Neural progenitor cell (in vitro differentiated cells): ENCODE data around the gene OR2V2. TPM values are rescaled to one million over a fixed set of nuclear protein-coding genes. Genes with fewer than 3 reads are reported as not detected.

ENCODE experiments used
- DNase-seq: peaks from one replicate; pipeline ENCODE4 v3.0.0-alpha.2; 2016; ENCODE audit warnings: low spot score
- H2AFZ ChIP-seq: fragments of 200-600 bp; sonication (generic); replicated peaks from 2 replicates; pipeline ENCODE4 v1.6.1; 2016; ENCODE audit warnings: antibody characterized with exemption
- H3F3A ChIP-seq: fragments of 200-600 bp; sonication (generic); 2 replicates; pipeline ENCODE4 v1.6.1; 2016; ENCODE audit warnings: antibody characterized with exemption, low read depth
- H3K27ac ChIP-seq: fragments of 200-600 bp; sonication (generic); 2 replicates; pipeline ENCODE4 v1.5.1; 2016; ENCODE audit warnings: mild to moderate bottlenecking
- H3K27me3 ChIP-seq: fragments of 200-600 bp; sonication (generic); 2 replicates; pipeline ENCODE4 v1.6.1; 2016; ENCODE audit warnings: mild to moderate bottlenecking, moderate library complexity
- H3K36me3 ChIP-seq: fragments of 200-600 bp; sonication (generic); 2 replicates; pipeline ENCODE4 v1.5.1; 2016
- H3K4me1 ChIP-seq: fragments of 200-600 bp; sonication (generic); 2 replicates; pipeline ENCODE4 v1.6.1; 2016; ENCODE audit warnings: mixed run types
- H3K4me2 ChIP-seq: fragments of 200-600 bp; sonication (generic); 2 replicates; pipeline ENCODE4 v1.6.1; 2016
- H3K4me3 ChIP-seq: fragments of 200-600 bp; sonication (generic); 2 replicates; pipeline ENCODE4 v1.5.1; 2016
- H3K79me2 ChIP-seq: fragments of 200-600 bp; sonication (generic); 2 replicates; pipeline ENCODE4 v1.6.1; 2016; ENCODE audit warnings: low read depth
- H3K9ac ChIP-seq: fragments of 200-600 bp; sonication (generic); 2 replicates; pipeline ENCODE4 v1.6.1; 2016
- H3K9me3 ChIP-seq: fragments of 200-600 bp; sonication (generic); 2 replicates; pipeline ENCODE4 v1.5.1; 2016; ENCODE audit warnings: low read depth
- H4K20me1 ChIP-seq: fragments of 200-600 bp; sonication (generic); 2 replicates; pipeline ENCODE4 v1.6.1; 2016; ENCODE audit warnings: low read depth
- H3K27ac Mint-ChIP-seq: 3 replicates; pipeline ENCODE4 v1.8.0; 2021; ENCODE audit warnings: mixed read lengths
- H3K27me3 Mint-ChIP-seq: 2 replicates; pipeline ENCODE4 v1.8.0; 2022; ENCODE audit warnings: low read depth, mild to moderate bottlenecking, inconsistent platforms, moderate library complexity, mixed read lengths; ENCODE audit not compliant: insufficient read depth
- H3K36me3 Mint-ChIP-seq: 3 replicates; pipeline ENCODE4 v1.8.0; 2021; ENCODE audit warnings: mixed read lengths
- H3K4me1 Mint-ChIP-seq: 3 replicates; pipeline ENCODE4 v1.8.0; 2021; ENCODE audit warnings: mixed read lengths
- H3K4me3 Mint-ChIP-seq: 3 replicates; pipeline ENCODE4 v1.8.0; 2021; ENCODE audit warnings: mild to moderate bottlenecking, moderate library complexity, mixed read lengths
- H3K9me3 Mint-ChIP-seq: 3 replicates; pipeline ENCODE4 v1.8.0; 2020; ENCODE audit warnings: mixed read lengths
- CTCF ChIP-seq: fragments of 200-600 bp; sonication (generic); IDR thresholded peaks from 2 replicates; pipeline ENCODE4 v1.5.1; 2017; ENCODE audit warnings: antibody characterized with exemption, mild to moderate bottlenecking
- EZH2 ChIP-seq: fragments of 200-600 bp; sonication (generic); IDR thresholded peaks from 2 replicates; pipeline ENCODE4 v1.6.1; 2017; ENCODE audit warnings: antibody characterized with exemption, mild to moderate bottlenecking, moderate library complexity
- EZH2phosphoT487 ChIP-seq: fragments of 200-600 bp; sonication (generic); IDR thresholded peaks from 2 replicates; pipeline ENCODE4 v1.6.1; 2017; ENCODE audit warnings: antibody characterized with exemption
- total RNA-seq: library from RNA; depleted of rRNA; stranded (reverse); fragments of >200 nt; gene quantifications from 2 replicates; pipeline ENCODE4 v1.2.3, GENCODE V29; 2015; ENCODE audit warnings: low replicate concordance

The OR2V2 gene
- total RNA-seq, 1 donor from 2014 or later, result not detected

- Histone ChIP-seq H3K79me2 (no peaks in the 10 kb centered on the region), H3K27ac (no peak overlapping the region), H3K4me2 (peak overlapping the region; percentile 82), H2AFZ (peak overlapping the region; percentile 75), H4K20me1 (peaks cover 25% of the 10 kb centered on the region), H3K4me1 (peaks cover 2% of the 10 kb centered on the region), H3K9me3 (no peaks in the 10 kb centered on the region), H3K27me3 (peaks cover 48% of the 10 kb centered on the region), H3K9ac (no peak overlapping the region), H3F3A (peaks cover 16% of the 10 kb centered on the region), H3K36me3 (no peaks in the 10 kb centered on the region), H3K4me3 (peak overlapping the region; percentile 88)
- Mint-ChIP-seq H3K9me3 (peaks cover 21% of the 10 kb centered on the region), H3K4me3 (peak overlapping the region; percentile 99), H3K36me3 (peaks cover 8% of the 10 kb centered on the region), H3K27ac (peak overlapping the region; percentile 25), H3K27me3 (peaks cover 47% of the 10 kb centered on the region), H3K4me1 (peaks cover 32% of the 10 kb centered on the region)
- no peak for TF ChIP-seq EZH2phosphoT487
- TF ChIP-seq EZH2, result no peak
- TF ChIP-seq CTCF, result no peak
- no peak for DNase-seq
Measured at GRCh38 chr5:181192337-181193046, 45.1 kb downstream of the OR2V2 start.

GRCh38 chr5:181193656-181194055, 46.3 kb downstream of the OR2V2 start:
- Histone ChIP-seq H3K4me1 (peaks cover 14% of the 10 kb centered on the region), H4K20me1 (peaks cover 25% of the 10 kb centered on the region), H3K27ac (no peak overlapping the region), H3K9me3 (no peaks in the 10 kb centered on the region), H3K4me3 (no peak overlapping the region), H2AFZ (no peak overlapping the region), H3F3A (peaks cover 10% of the 10 kb centered on the region), H3K27me3 (peaks cover 59% of the 10 kb centered on the region), H3K79me2 (no peaks in the 10 kb centered on the region), H3K4me2 (no peak overlapping the region), H3K36me3 (no peaks in the 10 kb centered on the region), H3K9ac (no peak overlapping the region)
- Mint-ChIP-seq H3K27ac (no peak overlapping the region), H3K36me3 (peaks cover 4% of the 10 kb centered on the region), H3K4me3 (peak overlapping the region; percentile 99), H3K4me1 (peaks cover 30% of the 10 kb centered on the region), H3K9me3 (peaks cover 11% of the 10 kb centered on the region), H3K27me3 (peaks cover 39% of the 10 kb centered on the region)
- no peak for DNase-seq
- TF ChIP-seq EZH2 (no peak), EZH2phosphoT487 (no peak), CTCF (no peak)

- H2AFZ ChIP-seq, result no peak overlapping the region
- no peaks in the 10 kb centered on the region for H3K79me2 ChIP-seq
- H3F3A ChIP-seq, result peaks cover 8% of the 10 kb centered on the region
- peaks cover 33% of the 10 kb centered on the region for H3K4me1 Mint-ChIP-seq
- no peak for TF ChIP-seq CTCF
- TF ChIP-seq EZH2phosphoT487, result no peak
- TF ChIP-seq EZH2, result no peak
- H3K27me3 Mint-ChIP-seq, result peaks cover 42% of the 10 kb centered on the region
- peaks cover 21% of the 10 kb centered on the region for H3K4me1 ChIP-seq
- no peak for DNase-seq
- H3K9me3 ChIP-seq, result no peaks in the 10 kb centered on the region
- no peak overlapping the region for H3K27ac ChIP-seq
- no peaks in the 10 kb centered on the region for H3K36me3 ChIP-seq
- no peaks in the 10 kb centered on the region for H3K36me3 Mint-ChIP-seq
- H3K9me3 Mint-ChIP-seq, result peaks cover 7% of the 10 kb centered on the region
- no peak overlapping the region for H3K4me3 Mint-ChIP-seq
- H3K4me2 ChIP-seq, result no peak overlapping the region
- peaks cover 61% of the 10 kb centered on the region for H3K27me3 ChIP-seq
- no peak overlapping the region for H3K4me3 ChIP-seq
- peaks cover 16% of the 10 kb centered on the region for H4K20me1 ChIP-seq
- no peak overlapping the region for H3K9ac ChIP-seq
- no peak overlapping the region for H3K27ac Mint-ChIP-seq
Measured at GRCh38 chr5:181194489-181195248, 47.3 kb downstream of the OR2V2 start.
